ENCODE results near the gene BTNL2. TPM values are rescaled to one million over a fixed set of nuclear protein-coding genes. Genes with fewer than 3 reads are reported as not detected.
"Not testable (repeated sequence)": the region's sequence is repeated elsewhere in the genome, so short reads cannot be mapped to it uniquely, and the experiment has no call there.

The BTNL2 gene
- total RNA-seq (2014; rRNA removed; shearing (Covaris generic)), result not detected in 2 replicates
- not detected in 2 replicates for polyA plus RNA-seq (2015; cell fraction: cytosol; rRNA removed)
- polyA plus RNA-seq (2015; cell fraction: nucleus; rRNA removed), result not detected in 2 replicates

GRCh38 chr6:32406857-32407256, at the start of gene BTNL2:
BTNL2 (minus strand) TSS chr6:32407181; CDS start chr6:32407123, 58 bp downstream.
- in situ Hi-C loops (cut with HindIII; ENCODE audit: low pct_unique_long_range_greater_than_20kb, low sequenced_read_pairs), result no loop called here
- DNase-seq (ENCODE audit: low read depth, low spot score), result no peak

GRCh38 chr6:32449088-32449736, 42.2 kb upstream of the BTNL2 start:
- in situ Hi-C loops (cut with HindIII; ENCODE audit: low pct_unique_long_range_greater_than_20kb, low sequenced_read_pairs), result no loop called here
- no peak for DNase-seq (ENCODE audit: low read depth, low spot score)

GRCh38 chr6:32447932-32448331, 41.0 kb upstream of the BTNL2 start:
- DNase-seq (ENCODE audit: low read depth, low spot score), result no peak
- in situ Hi-C loops (cut with HindIII; ENCODE audit: low pct_unique_long_range_greater_than_20kb, low sequenced_read_pairs), result no loop called here

GRCh38 chr6:32445321-32445854, 38.4 kb upstream of the BTNL2 start:
- in situ Hi-C loops (cut with HindIII; ENCODE audit: low pct_unique_long_range_greater_than_20kb, low sequenced_read_pairs), result no loop called here
- DNase-seq (ENCODE audit: low read depth, low spot score), result no peak

GRCh38 chr6:32444433-32444832, 37.5 kb upstream of the BTNL2 start:
- no peak for DNase-seq (ENCODE audit: low read depth, low spot score)
- in situ Hi-C loops (cut with HindIII; ENCODE audit: low pct_unique_long_range_greater_than_20kb, low sequenced_read_pairs), result no loop called here

GRCh38 chr6:32442977-32443552, 36.1 kb upstream of the BTNL2 start:
- no peak for DNase-seq (ENCODE audit: low read depth, low spot score)
- in situ Hi-C loops (cut with HindIII; ENCODE audit: low pct_unique_long_range_greater_than_20kb, low sequenced_read_pairs), result no loop called here

GRCh38 chr6:32442243-32442667, 35.3 kb upstream of the BTNL2 start:
- in situ Hi-C loops (cut with HindIII; ENCODE audit: low pct_unique_long_range_greater_than_20kb, low sequenced_read_pairs), result no loop called here
- no peak for DNase-seq (ENCODE audit: low read depth, low spot score)

GRCh38 chr6:32439602-32440214, 32.7 kb upstream of the BTNL2 start, which contains the start of gene HLA-DRA:
HLA-DRA (plus strand) TSS chr6:32439887; CDS start chr6:32439951, 64 bp downstream.
- DNase-seq (ENCODE audit: low read depth, low spot score), result peak; percentile 86

GRCh38 chr6:32439139-32439538, 32.2 kb upstream of the BTNL2 start:
- in situ Hi-C loops (cut with HindIII; ENCODE audit: low pct_unique_long_range_greater_than_20kb, low sequenced_read_pairs), result no loop called here
- DNase-seq (ENCODE audit: low read depth, low spot score), result no peak

More at GRCh38 chr6:32439602-32440214, 32.7 kb upstream of the BTNL2 start, which contains the start of gene HLA-DRA:
- in situ Hi-C loops (cut with HindIII; ENCODE audit: low pct_unique_long_range_greater_than_20kb, low sequenced_read_pairs), result no loop called here

GRCh38 chr6:32436995-32437836, 30.2 kb upstream of the BTNL2 start:
- peak; percentile 59 for DNase-seq (ENCODE audit: low read depth, low spot score)

GRCh38 chr6:32436186-32436585, 29.2 kb upstream of the BTNL2 start:
- in situ Hi-C loops (cut with HindIII; ENCODE audit: low pct_unique_long_range_greater_than_20kb, low sequenced_read_pairs), result no loop called here
- DNase-seq (ENCODE audit: low read depth, low spot score), result no peak

More at GRCh38 chr6:32436995-32437836, 30.2 kb upstream of the BTNL2 start:
- in situ Hi-C loops (cut with HindIII; ENCODE audit: low pct_unique_long_range_greater_than_20kb, low sequenced_read_pairs), result no loop called here

- in situ Hi-C loops (cut with HindIII; ENCODE audit: low pct_unique_long_range_greater_than_20kb, low sequenced_read_pairs), result not testable (repeated sequence)
These were observed 27.0 kb upstream of the BTNL2 start for GRCh38 chr6:32433950-32434349.

GRCh38 chr6:32432050-32432450, 25.1 kb upstream of the BTNL2 start:
- in situ Hi-C loops (cut with HindIII; ENCODE audit: low pct_unique_long_range_greater_than_20kb, low sequenced_read_pairs), result no loop called here
- DNase-seq (ENCODE audit: low read depth, low spot score), result peak; percentile 49

More at GRCh38 chr6:32433950-32434349, 27.0 kb upstream of the BTNL2 start:
- DNase-seq (ENCODE audit: low read depth, low spot score), result not testable (repeated sequence)

GRCh38 chr6:32431142-32431541, 24.2 kb upstream of the BTNL2 start:
- in situ Hi-C loops (cut with HindIII; ENCODE audit: low pct_unique_long_range_greater_than_20kb, low sequenced_read_pairs), result no loop called here
- no peak for DNase-seq (ENCODE audit: low read depth, low spot score)

GRCh38 chr6:32430179-32430578, 23.2 kb upstream of the BTNL2 start:
- DNase-seq (ENCODE audit: low read depth, low spot score), result no peak
- in situ Hi-C loops (cut with HindIII; ENCODE audit: low pct_unique_long_range_greater_than_20kb, low sequenced_read_pairs), result no loop called here

GRCh38 chr6:32427934-32428474, 21.0 kb upstream of the BTNL2 start:
- in situ Hi-C loops (cut with HindIII; ENCODE audit: low pct_unique_long_range_greater_than_20kb, low sequenced_read_pairs), result no loop called here
- DNase-seq (ENCODE audit: low read depth, low spot score), result no peak

- DNase-seq (ENCODE audit: low read depth, low spot score), result no peak
- in situ Hi-C loops (cut with HindIII; ENCODE audit: low pct_unique_long_range_greater_than_20kb, low sequenced_read_pairs), result no loop called here
These were observed 20.2 kb upstream of the BTNL2 start for GRCh38 chr6:32427218-32427617.
